Stimulated activated CD4-positive, alpha-beta T cell treated with anti-CD3 and anti-CD28 coated beads, Interleukin-4, amount 100 ng/mL, for 4 hours (primary cell): ENCODE measurements around the gene RPS6KB2.
"Not testable (repeated sequence)": the region's sequence is repeated elsewhere in the genome, so short reads cannot be mapped to it uniquely, and the experiment has no call there.

Experiments used
- DNase-seq, 2 experiments: peaks; one replicate each; pipeline ENCODE4 v3.0.0-alpha.2; 2020

RPS6KB2 gene

GRCh38 chr11:67468759-67469507 is 40.6 kb downstream of the RPS6KB2 start, which contains the start of gene TMEM134:
TMEM134 (minus strand) TSS chr11:67469251; CDS start chr11:67469192, 59 bp downstream.
- DNase-seq = peak; percentile 88 to 96

GRCh38 chr11:67469508-67469811 is 41.2 kb downstream of the RPS6KB2 start:
- no peak for DNase-seq

- no peak for DNase-seq
These were observed 42.2 kb downstream of the RPS6KB2 start for GRCh38 chr11:67470337-67471002.

GRCh38 chr11:67472882-67473281 is 44.6 kb downstream of the RPS6KB2 start:
- DNase-seq = no peak

GRCh38 chr11:67476692-67477091 is 48.4 kb downstream of the RPS6KB2 start:
- not testable (repeated sequence) for DNase-seq

GRCh38 chr11:67477344-67478050 is 49.2 kb downstream of the RPS6KB2 start:
- not testable (repeated sequence) for DNase-seq

- DNase-seq = no peak
These were observed 54.1 kb downstream of the RPS6KB2 start for GRCh38 chr11:67482275-67482826.

GRCh38 chr11:67482827-67483798 is 54.8 kb downstream of the RPS6KB2 start, which contains the start of gene AIP:
AIP (plus strand) TSS chr11:67483026; CDS start chr11:67483159, 133 bp downstream.
- DNase-seq = peak; percentile 95 to 97

GRCh38 chr11:67483831-67484665 is 55.8 kb downstream of the RPS6KB2 start:
- DNase-seq = peak in 1 of 2 experiments; percentile 54

- peak; percentile 62 for DNase-seq
These were observed 56.6 kb downstream of the RPS6KB2 start for GRCh38 chr11:67484847-67485311.
